ENCODE data around the gene FBXL13.
"Not testable (repeated sequence)": the region's sequence is repeated elsewhere in the genome, so short reads cannot be mapped to it uniquely, and the experiment has no call there.

The FBXL13 gene

GRCh38 chr7:103080923-103081322, 6.3 kb upstream of the FBXL13 start:
- DNase-seq (ENCODE audit: low read depth in 2 of 3, low spot score in 1 of 3) = no peak

DNA sequence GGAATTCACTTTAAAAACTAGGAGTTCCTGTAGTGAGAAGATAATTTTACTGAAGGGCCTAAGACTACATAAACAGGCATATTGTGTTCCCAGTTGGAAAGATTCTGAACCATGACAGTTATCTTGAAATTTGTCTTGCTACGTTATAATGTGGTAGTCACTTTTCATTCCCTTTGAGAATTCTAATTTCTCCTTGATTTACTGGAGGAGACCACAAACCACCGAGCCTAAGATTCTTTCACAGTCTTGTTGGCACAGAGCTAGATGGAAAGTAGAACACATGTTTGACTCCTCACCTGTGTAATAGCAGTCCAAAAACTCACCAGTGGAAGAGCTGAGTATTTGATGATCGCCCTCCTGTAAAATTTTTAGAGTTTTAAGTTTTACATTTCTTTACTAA, 5.2 kb upstream of the FBXL13 start:
- no peak for DNase-seq (ENCODE audit: low read depth in 2 of 3, low spot score in 1 of 3)

DNA sequence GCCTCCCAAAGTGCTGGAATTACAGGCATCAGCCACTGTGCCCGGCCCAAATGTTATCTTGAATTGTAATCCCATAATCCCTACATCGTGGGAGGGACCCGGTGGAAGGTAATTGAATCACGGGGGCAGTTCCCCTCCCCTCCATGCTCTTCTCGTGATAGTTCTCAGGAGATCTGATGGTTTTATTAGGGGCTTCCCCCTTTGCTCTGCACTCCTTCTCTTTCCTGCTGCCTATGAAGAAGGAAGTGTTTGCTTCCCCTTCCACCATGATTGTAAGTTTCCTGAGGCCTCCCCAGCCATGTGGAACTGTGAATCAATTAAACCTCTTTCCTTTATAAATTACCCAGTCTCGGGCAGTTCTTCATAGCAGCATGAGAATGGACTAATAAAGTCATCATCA, 3.6 kb upstream of the FBXL13 start:
- not testable (repeated sequence) for DNase-seq (ENCODE audit: low read depth in 2 of 3, low spot score in 1 of 3)

GRCh38 chr7:103077318-103077717, 2.7 kb upstream of the FBXL13 start:
- DNase-seq (ENCODE audit: low read depth in 2 of 3, low spot score in 1 of 3) = no peak

GRCh38 chr7:103076764-103077163, 2.2 kb upstream of the FBXL13 start:
- DNase-seq (ENCODE audit: low read depth in 2 of 3, low spot score in 1 of 3) = no peak

DNA sequence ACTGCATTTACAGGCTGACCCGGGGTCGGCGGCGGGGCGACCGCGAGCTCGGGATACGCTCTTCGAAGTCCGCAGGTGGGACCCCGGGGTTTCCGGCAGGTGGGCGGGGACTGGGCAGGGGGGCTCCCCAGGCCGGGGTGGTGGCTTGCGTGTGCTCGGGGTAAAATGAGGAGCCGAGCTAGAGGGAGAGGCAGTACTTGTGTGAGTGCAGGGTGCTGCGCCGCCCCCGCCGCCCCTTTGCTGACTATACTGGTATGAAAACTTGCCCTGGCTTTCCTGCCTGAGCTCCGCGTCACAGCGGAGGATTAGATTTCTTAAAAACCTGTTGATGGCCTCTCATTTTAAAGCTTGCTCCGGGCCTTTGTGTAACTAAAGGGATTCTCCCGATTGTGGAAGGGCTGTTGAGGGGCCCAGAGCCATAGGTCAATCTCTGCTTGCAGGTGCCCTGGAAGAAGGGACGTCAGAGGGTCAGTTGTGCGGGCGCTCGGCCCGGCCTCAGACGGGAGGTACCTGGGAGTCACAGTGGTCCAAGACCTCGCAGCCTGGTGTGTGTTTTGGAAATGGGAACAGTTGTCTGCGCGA, 832 bp upstream of the FBXL13 start:
- peak; percentile 54 to 68 (median 61) for DNase-seq (ENCODE audit: low read depth in 2 of 3, low spot score in 1 of 3)

- DNase-seq (ENCODE audit: low read depth in 2 of 3, low spot score in 1 of 3) = no peak
These were observed 542 bp downstream of the FBXL13 start for GRCh38 chr7:103073989-103074518.

DNA sequence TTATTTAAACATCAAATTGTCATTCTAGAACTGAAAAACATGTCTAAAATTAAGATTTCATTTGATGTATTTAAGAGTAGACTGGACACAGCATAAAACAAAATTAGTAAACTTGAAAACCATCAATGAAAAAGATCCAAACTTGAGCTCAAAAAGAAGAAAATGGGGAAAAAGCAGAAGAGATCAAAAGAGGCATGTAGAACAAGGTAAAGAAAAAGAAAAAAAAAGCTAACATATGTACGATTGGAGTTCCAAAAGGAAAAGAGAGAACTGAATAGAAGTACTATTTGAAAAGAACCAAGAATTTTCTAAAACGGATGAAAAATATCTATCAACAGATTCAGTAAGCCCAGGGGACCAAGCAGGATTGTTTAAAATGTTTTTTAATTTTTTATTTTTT, 3.6 kb downstream of the FBXL13 start:
- DNase-seq (ENCODE audit: low read depth in 2 of 3, low spot score in 1 of 3) = no peak

DNA sequence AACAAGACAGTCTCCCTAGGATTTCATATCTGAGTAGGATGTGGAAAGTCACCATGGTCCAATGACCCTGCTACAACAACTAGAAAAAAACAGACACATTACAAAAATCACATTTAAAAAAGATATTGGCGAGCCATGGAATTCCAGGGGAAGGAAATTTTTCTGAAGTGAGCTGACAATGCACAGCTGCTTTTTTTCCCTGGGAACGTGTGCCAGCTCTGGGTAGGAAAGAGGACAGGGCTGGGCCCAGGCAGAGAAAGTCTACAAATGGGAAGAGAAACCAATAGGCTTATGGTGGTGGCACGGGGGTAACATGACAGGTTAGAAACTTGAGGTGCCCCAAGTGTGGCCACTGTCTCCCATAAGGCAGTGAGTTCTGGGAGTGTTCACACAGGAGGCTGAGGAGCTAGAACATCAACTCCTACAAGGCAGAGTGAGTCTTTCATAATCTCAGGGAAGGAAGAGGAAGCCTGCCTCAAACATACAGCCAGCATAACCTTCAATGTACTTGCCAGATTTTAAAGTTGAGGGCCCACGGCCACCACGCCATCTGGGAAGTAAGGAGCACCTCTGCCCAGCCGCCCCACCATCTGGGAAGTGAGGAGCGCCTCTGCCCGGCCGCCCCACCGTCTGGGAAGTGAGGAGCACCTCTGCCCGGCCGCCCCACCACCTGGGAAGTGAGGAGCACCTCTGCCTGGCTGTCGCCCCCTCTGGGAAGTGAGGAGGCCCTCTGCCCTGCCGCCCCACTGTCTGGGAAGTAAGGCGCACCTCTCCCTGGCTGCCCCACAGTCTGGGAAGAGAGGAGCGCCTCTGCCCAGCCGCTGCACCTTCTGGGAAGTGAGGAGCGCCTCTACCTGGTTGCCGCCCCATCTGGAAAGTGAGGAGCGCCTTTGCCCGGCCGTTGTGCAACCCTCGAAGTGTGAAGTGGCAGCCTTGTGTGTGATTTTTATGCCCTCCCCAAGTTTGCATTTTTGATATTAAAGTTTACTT, 5.9 kb downstream of the FBXL13 start:
- no peak for DNase-seq (ENCODE audit: low read depth in 2 of 3, low spot score in 1 of 3)

DNA sequence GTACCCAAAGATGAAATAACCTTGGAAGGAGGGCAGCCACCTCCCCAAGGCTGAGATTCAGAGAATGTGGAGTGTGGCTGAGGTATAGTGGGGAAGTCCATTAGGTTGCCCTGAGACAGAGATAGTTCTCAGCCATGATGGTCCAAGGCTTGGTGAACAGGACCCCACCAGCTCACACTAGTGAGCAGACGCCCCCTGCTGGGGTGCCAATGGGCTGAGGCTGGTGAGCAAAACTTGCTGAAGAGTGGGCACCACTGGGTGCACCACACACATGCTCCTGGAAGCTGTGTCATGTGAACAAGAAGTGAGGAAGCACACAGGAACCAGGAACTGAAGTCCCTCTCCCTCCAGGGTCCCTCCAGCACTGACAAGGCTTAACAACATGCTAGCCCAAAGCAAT, 8.9 kb downstream of the FBXL13 start:
- DNase-seq (ENCODE audit: low read depth in 2 of 3, low spot score in 1 of 3) = peak; percentile 24 to 40 (median 34)

DNA sequence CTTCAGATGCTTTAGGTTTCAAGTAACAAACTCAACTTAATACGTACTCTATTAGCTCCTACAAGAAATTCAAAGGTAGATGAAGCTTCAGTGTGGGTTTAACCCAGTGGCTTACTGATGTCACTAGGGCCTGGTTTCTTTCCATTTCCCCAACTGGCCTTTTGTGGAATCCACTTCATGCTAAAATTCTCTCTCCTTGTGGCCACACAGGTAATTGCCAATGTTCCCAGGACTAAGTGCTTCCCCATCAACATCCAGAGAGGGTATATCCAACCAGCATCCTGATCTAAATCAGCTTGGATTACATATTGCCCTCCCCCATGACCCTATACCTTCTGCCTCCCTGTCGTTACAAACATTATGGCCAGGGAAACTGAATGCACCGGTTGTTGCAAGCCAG, 10.7 kb downstream of the FBXL13 start:
- no peak for DNase-seq (ENCODE audit: low read depth in 2 of 3, low spot score in 1 of 3)

GRCh38 chr7:103059471-103059870, 15.1 kb downstream of the FBXL13 start:
- no peak for DNase-seq (ENCODE audit: low read depth in 2 of 3, low spot score in 1 of 3)

DNA sequence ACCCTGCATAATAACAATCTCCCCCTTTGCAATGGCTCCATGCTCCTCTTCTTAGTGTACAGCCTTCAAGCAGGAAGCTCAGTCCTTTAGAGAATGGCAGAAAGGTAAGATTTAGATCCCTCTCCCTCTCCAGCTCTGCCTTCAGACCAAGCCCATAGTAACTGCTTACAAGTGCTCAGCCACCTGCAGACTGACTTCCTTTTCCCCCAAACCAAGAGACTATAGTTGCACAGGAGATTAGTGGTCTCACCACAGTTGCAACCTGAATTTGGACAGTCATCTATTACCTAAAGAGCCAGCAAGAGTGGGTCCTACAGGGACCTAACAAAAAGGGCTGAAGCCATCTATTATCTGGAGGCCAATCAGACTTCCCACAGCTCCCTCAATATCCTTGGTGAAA, 16.5 kb downstream of the FBXL13 start:
- no peak for DNase-seq (ENCODE audit: low read depth in 2 of 3, low spot score in 1 of 3)

GRCh38 chr7:103056006-103056405, 18.6 kb downstream of the FBXL13 start:
- DNase-seq (ENCODE audit: low read depth in 2 of 3, low spot score in 1 of 3) = not testable (repeated sequence)

DNA sequence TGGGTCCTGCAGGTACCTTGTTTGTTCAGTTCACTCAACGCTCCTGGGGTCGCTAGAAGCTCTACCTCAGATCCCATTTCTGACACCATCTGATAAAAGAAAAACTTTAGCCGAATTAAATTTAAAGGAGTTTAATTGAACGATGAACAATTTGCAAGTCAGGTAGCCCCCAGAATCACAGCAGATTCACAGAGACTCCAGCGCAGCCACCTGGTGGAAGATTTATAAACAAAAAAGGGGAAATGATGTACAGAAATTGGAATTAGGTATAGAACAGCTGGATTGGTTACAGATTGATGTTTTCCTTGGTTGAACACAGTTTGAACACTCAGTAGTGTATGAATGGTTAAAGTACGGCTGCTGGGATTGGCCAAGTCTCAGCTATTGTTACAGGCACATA, 23.1 kb downstream of the FBXL13 start:
- DNase-seq (ENCODE audit: low read depth in 2 of 3, low spot score in 1 of 3) = no peak

GRCh38 chr7:103048833-103049232, 25.8 kb downstream of the FBXL13 start:
- DNase-seq (ENCODE audit: low read depth in 2 of 3, low spot score in 1 of 3) = no peak

GRCh38 chr7:103041815-103042214, 32.8 kb downstream of the FBXL13 start:
- DNase-seq (ENCODE audit: low read depth in 2 of 3, low spot score in 1 of 3) = not testable (repeated sequence)

DNA sequence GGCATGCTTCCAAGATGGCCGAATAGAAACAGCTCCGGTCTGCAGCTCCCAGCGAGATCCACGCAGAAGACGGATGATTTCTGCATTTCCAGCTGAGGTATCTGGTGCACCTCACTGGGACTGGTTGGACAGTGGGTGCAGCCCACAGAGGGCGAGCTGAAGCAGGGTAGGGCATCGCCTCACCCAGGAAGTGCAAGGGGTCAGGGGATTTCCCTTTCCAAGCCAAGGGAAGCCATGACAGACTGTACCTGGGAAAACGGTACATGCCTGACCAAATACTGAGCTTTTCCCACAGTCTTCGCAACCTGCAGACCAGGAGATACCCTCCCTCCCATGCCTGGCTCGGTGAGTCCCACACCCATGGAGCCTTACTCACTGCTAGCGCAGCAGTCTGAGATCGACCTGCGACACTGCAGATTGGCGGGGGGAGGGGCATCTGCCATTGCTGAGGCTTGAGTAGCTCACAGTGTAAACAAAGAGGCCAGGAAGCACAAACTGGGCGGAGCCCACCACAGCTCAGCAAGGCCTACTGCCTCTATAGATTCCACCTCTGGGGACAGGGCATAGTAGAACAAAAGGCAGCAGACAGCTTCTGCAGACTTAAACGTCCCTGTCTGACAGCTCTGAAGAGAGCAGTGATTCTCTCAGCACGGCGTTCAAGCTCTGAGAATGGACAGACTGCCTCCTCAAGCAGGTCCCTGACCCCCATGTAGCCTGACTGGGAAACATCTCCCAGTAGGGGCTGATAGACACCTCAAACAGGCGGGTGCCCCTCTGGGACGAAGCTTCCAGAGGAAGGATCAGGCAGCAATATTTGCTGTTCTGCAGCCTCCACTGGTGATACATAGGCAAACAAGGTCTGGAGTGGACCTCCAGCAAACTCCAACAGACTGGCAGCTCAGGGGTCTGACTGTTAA, 36.5 kb downstream of the FBXL13 start:
- DNase-seq (ENCODE audit: low read depth in 2 of 3, low spot score in 1 of 3) = not testable (repeated sequence)

GRCh38 chr7:103037476-103037822, 37.1 kb downstream of the FBXL13 start:
- no peak for DNase-seq (ENCODE audit: low read depth in 2 of 3, low spot score in 1 of 3)

DNA sequence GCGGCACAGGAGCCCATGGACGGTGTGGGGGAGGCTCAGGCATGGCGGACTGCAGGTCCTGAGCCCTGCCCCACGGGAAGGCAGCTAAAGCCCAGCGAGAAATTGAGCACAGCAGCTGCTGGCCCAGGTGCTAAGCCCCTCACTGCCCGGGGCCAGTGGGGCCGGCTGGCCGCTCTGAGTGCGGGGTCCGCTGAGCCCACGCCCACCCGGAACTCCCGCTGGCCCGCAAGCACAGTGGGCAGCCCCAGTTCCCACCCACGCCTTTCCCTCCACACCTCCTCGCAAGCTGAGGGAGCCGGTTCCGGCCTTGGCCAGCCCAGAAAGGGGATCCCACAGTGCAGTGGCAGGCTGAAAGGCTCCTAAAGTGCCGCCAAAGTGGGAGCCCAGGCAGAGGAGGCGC, 40.3 kb downstream of the FBXL13 start:
- not testable (repeated sequence) for DNase-seq (ENCODE audit: low read depth in 2 of 3, low spot score in 1 of 3)

GRCh38 chr7:103031781-103032180, 42.8 kb downstream of the FBXL13 start:
- DNase-seq (ENCODE audit: low read depth in 2 of 3, low spot score in 1 of 3) = no peak
